HG03575 (cell line): Measurements from ENCODE around the gene GMFB.
"Not testable (repeated sequence)": the region's sequence is repeated elsewhere in the genome, so short reads cannot be mapped to it uniquely, and the experiment has no call there.

Source experiments
- ATAC-seq: cut with Tn5 transposase; IDR thresholded peaks from one replicate; pipeline ENCODE4 v1.9.1; 2021; ENCODE audit not compliant: unreplicated experiment, insufficient number of reproducible peaks, low FRiP score; ENCODE audit errors: extremely low read depth

The GMFB gene

GRCh38 chr14:54440873-54441868 lies 47.6 kb downstream of the GMFB start, which contains the start of gene CNIH1:
Gene CNIH1, minus strand, starts transcription at chr14:54441374. Its CDS starts 47 bp downstream, at chr14:54441327.
- ATAC-seq, result peak; percentile 49

GRCh38 chr14:54440476-54440872 lies 48.3 kb downstream of the GMFB start:
- ATAC-seq, result no peak

- no peak for ATAC-seq
Measured at GRCh38 chr14:54440037-54440436, 48.7 kb downstream of the GMFB start.

- no peak for ATAC-seq
Measured at GRCh38 chr14:54438703-54439102, 50.1 kb downstream of the GMFB start.

GRCh38 chr14:54437954-54438353 lies 50.8 kb downstream of the GMFB start:
- not testable (repeated sequence) for ATAC-seq

- no peak for ATAC-seq
Measured at GRCh38 chr14:54435500-54435981, 53.2 kb downstream of the GMFB start.

GRCh38 chr14:54428527-54428926 lies 60.3 kb downstream of the GMFB start:
- ATAC-seq, result no peak

GRCh38 chr14:54427871-54428270 lies 60.9 kb downstream of the GMFB start:
- ATAC-seq, result no peak

GRCh38 chr14:54425537-54426274 lies 63.1 kb downstream of the GMFB start:
- no peak for ATAC-seq

GRCh38 chr14:54425068-54425467 lies 63.7 kb downstream of the GMFB start:
- ATAC-seq, result no peak
